OCI-LY1 (cell line): ENCODE measurements around the gene VCAN.

Experiments used
- H2AFZ ChIP-seq: fragments of 200-600 bp; sonication (generic), shearing (Covaris generic); 2 replicates; pipeline ENCODE4 v1.6.0; 2014; ENCODE audit warnings: antibody characterized with exemption, mild to moderate bottlenecking, low read length
- H3F3A ChIP-seq: fragments of 200-600 bp; sonication (generic), shearing (Covaris generic); 2 replicates; pipeline ENCODE4 v1.6.0; 2014; ENCODE audit warnings: mild to moderate bottlenecking, antibody characterized with exemption, low read length, moderate library complexity; ENCODE audit not compliant: insufficient read depth
- H3K27ac ChIP-seq: fragments of 200-600 bp; sonication (generic); 2 replicates; pipeline ENCODE4 v1.5.1; 2014; ENCODE audit warnings: low read length, mixed run types, mild to moderate bottlenecking, low read depth; ENCODE audit not compliant: poor library complexity, severe bottlenecking
- H3K27me3 ChIP-seq: fragments of 200-600 bp; sonication (generic); 2 replicates; pipeline ENCODE4 v1.6.0; 2014; ENCODE audit warnings: antibody characterized with exemption, mild to moderate bottlenecking, low read length, moderate library complexity; ENCODE audit not compliant: insufficient read depth
- H3K36me3 ChIP-seq: fragments of 200-600 bp; sonication (generic); 2 replicates; pipeline ENCODE4 v1.6.1; 2014; ENCODE audit warnings: mild to moderate bottlenecking, antibody characterized with exemption, low read length, moderate library complexity, mixed read lengths; ENCODE audit not compliant: insufficient read depth
- H3K4me1 ChIP-seq: fragments of 200-600 bp; sonication (generic); 2 replicates; pipeline ENCODE4 v1.5.1; 2014; ENCODE audit warnings: mild to moderate bottlenecking, low read length, moderate library complexity; ENCODE audit not compliant: insufficient read depth, severe bottlenecking
- H3K4me2 ChIP-seq: fragments of 200-600 bp; sonication (generic), shearing (Covaris generic); 2 replicates; pipeline ENCODE4 v1.6.1; 2014; ENCODE audit warnings: low read length
- H3K4me3 ChIP-seq: fragments of 200-600 bp; sonication (generic); 2 replicates; pipeline ENCODE4 v1.5.1; 2014; ENCODE audit warnings: low read length, low read depth, mild to moderate bottlenecking, mixed read lengths; ENCODE audit not compliant: poor library complexity, severe bottlenecking
- H3K79me2 ChIP-seq: fragments of 200-600 bp; shearing (Covaris generic); 2 replicates; pipeline ENCODE4 v1.6.1; 2016; ENCODE audit warnings: mixed run types, low read length, mixed read lengths; ENCODE audit not compliant: insufficient read depth
- H3K9ac ChIP-seq: fragments of 200-600 bp; sonication (generic), shearing (Covaris generic); 2 replicates; pipeline ENCODE4 v1.6.1; 2014; ENCODE audit warnings: mild to moderate bottlenecking, low read length, mixed read lengths
- H3K9me2 ChIP-seq: fragments of 200-600 bp; sonication (generic), shearing (Covaris generic); 2 replicates; pipeline ENCODE4 v1.6.1; 2014; ENCODE audit warnings: low read depth, mild to moderate bottlenecking, low read length, mixed read lengths
- H3K9me3 ChIP-seq: fragments of 200-600 bp; shearing (Covaris generic); 2 replicates; pipeline ENCODE4 v1.6.1; 2014; ENCODE audit warnings: low read length, mixed read lengths
- H4K20me1 ChIP-seq: fragments of 200-600 bp; sonication (generic), shearing (Covaris generic); 2 replicates; pipeline ENCODE4 v1.6.0; 2016; ENCODE audit warnings: mild to moderate bottlenecking, low read length; ENCODE audit not compliant: insufficient read depth
- EZH2 ChIP-seq: fragments of 200-600 bp; sonication (generic), shearing (Covaris generic); IDR thresholded peaks from 2 replicates; pipeline ENCODE4 v1.8.0; 2017; ENCODE audit warnings: borderline replicate concordance, mixed run types, mild to moderate bottlenecking, antibody characterized with exemption, low read length, moderate library complexity, mixed read lengths
- TF ChIP-seq, protein P1 (sequence below): fragments of 200-600 bp; sonication (generic), shearing (Covaris generic); IDR thresholded peaks from 2 replicates; pipeline ENCODE4 v1.5.1; 2017; ENCODE audit warnings: mild to moderate bottlenecking, antibody characterized with exemption, low read length, moderate library complexity, mixed read lengths

VCAN gene

DNA sequence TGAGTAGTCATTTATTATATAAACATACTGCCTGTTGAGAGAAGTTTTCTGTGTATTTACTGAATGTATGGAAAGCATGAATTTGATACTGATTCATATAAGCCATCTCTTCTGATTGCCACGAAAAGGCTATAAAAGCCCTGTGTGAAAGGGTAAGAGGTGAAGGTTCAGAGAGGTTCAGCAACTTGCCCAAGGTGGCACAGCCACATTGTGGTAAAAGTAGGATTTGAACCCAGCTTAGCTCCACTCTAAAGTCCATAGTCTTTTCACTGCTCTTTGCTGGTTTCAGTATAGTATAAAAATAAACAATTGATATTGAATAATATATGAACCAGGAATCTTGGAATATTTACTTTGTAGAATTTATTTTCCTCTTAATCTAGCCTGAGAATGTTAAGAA is 71.3 kb downstream of the VCAN start:
- Histone ChIP-seq H3K27ac (no peak overlapping the region), H3K79me2 (no peaks in the 10 kb centered on the region), H3K9me2 (no peaks in the 10 kb centered on the region), H3K36me3 (no peaks in the 10 kb centered on the region), H3F3A (no peaks in the 10 kb centered on the region), H3K27me3 (no peaks in the 10 kb centered on the region), H3K9ac (no peak overlapping the region), H3K4me2 (no peak overlapping the region), H3K9me3 (no peaks in the 10 kb centered on the region), H3K4me1 (no peaks in the 10 kb centered on the region), H4K20me1 (no peaks in the 10 kb centered on the region), H2AFZ (no peak overlapping the region), H3K4me3 (no peak overlapping the region)
- TF ChIP-seq, protein P1, sequence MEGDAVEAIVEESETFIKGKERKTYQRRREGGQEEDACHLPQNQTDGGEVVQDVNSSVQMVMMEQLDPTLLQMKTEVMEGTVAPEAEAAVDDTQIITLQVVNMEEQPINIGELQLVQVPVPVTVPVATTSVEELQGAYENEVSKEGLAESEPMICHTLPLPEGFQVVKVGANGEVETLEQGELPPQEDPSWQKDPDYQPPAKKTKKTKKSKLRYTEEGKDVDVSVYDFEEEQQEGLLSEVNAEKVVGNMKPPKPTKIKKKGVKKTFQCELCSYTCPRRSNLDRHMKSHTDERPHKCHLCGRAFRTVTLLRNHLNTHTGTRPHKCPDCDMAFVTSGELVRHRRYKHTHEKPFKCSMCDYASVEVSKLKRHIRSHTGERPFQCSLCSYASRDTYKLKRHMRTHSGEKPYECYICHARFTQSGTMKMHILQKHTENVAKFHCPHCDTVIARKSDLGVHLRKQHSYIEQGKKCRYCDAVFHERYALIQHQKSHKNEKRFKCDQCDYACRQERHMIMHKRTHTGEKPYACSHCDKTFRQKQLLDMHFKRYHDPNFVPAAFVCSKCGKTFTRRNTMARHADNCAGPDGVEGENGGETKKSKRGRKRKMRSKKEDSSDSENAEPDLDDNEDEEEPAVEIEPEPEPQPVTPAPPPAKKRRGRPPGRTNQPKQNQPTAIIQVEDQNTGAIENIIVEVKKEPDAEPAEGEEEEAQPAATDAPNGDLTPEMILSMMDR = no peak
- no peak for TF ChIP-seq EZH2

GRCh38 chr5:83543898-83544297 is 72.4 kb downstream of the VCAN start:
- H4K20me1 ChIP-seq = no peaks in the 10 kb centered on the region
- H3K4me2 ChIP-seq = no peak overlapping the region
- H3F3A ChIP-seq = no peaks in the 10 kb centered on the region
- H3K27ac ChIP-seq = no peak overlapping the region
- H3K4me3 ChIP-seq = no peak overlapping the region
- H3K36me3 ChIP-seq = no peaks in the 10 kb centered on the region
- no peak overlapping the region for H3K9ac ChIP-seq
- H2AFZ ChIP-seq = no peak overlapping the region
- no peaks in the 10 kb centered on the region for H3K9me3 ChIP-seq
- H3K27me3 ChIP-seq = no peaks in the 10 kb centered on the region
- H3K9me2 ChIP-seq = no peaks in the 10 kb centered on the region
- H3K4me1 ChIP-seq = no peaks in the 10 kb centered on the region
- TF ChIP-seq EZH2 = no peak
- TF ChIP-seq, protein P1 = no peak
- H3K79me2 ChIP-seq = no peaks in the 10 kb centered on the region

DNA sequence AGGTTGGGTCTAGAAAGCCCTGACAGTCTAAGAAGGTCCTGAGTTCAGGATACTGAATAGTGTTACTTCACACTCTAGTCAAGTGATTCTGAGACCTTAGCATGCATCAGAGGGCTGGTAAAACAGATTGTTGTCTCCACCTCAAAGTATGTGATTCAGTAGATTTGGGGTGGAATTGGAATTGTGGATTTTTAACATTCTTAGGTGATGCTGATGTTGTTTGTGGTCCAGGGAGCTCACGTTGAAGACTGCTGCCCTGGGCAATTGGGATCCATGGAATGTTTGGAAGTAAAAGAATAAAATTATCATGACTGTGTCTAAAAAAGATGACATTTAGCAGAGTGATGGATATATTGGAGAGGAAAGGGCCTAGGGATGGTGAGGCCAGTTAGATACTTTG is 75.6 kb downstream of the VCAN start:
- Histone ChIP-seq H3K4me3 (no peak overlapping the region), H3K27me3 (no peaks in the 10 kb centered on the region), H3K9me2 (no peaks in the 10 kb centered on the region), H3K9ac (no peak overlapping the region), H3F3A (no peaks in the 10 kb centered on the region), H3K79me2 (no peaks in the 10 kb centered on the region), H4K20me1 (no peaks in the 10 kb centered on the region), H3K4me1 (no peaks in the 10 kb centered on the region), H3K9me3 (no peaks in the 10 kb centered on the region), H3K27ac (no peak overlapping the region), H2AFZ (no peak overlapping the region), H3K36me3 (no peaks in the 10 kb centered on the region), H3K4me2 (no peak overlapping the region)
- TF ChIP-seq, protein P1 = no peak
- no peak for TF ChIP-seq EZH2
